GM03348 (cell line): ENCODE data around the gene ANKRA2.
"Not testable (repeated sequence)": the region's sequence is repeated elsewhere in the genome, so short reads cannot be mapped to it uniquely, and the experiment has no call there.

ENCODE experiments used
- DNase-seq: peaks from one replicate; pipeline ENCODE4 v3.0.0; 2012; ENCODE audit warnings: low spot score

ANKRA2 gene

DNA sequence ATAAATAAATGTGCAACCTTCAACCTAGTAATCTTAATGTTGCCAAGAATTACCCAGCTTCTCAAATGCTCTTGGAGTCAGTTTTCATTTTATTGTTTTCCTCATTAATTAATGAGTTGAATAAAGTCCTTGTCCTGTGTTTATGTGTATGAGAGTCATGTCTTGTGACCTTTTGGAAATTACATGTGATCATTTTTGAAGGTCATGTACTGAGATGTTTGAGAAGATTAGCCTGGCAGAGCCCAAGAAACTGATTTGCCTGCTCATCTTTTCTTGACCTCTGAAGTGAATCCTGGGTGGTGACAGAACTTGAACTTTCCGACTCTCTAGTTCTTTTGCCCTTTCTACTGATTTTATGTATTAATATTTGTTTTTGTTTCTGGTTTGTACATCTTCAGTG is 15.4 kb downstream of the ANKRA2 start:
- no peak for DNase-seq

DNA sequence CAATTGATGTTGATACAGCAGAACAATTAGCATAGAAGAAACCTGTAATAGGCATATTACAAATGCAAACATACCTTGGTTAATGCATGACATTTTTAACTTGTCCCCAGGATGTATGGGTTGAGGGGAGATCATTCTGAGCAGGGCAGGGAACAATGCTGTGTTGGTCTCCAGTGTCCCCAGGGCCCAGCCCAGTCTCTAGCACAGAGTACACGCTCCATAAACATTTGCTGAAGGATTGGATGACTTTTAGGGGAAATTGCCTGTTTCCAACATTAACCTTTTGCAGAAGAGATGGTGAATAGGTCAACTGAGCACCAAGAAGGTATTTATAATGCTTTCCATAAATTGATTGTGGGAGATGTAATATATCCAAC is 20.0 kb downstream of the ANKRA2 start:
- no peak for DNase-seq

DNA sequence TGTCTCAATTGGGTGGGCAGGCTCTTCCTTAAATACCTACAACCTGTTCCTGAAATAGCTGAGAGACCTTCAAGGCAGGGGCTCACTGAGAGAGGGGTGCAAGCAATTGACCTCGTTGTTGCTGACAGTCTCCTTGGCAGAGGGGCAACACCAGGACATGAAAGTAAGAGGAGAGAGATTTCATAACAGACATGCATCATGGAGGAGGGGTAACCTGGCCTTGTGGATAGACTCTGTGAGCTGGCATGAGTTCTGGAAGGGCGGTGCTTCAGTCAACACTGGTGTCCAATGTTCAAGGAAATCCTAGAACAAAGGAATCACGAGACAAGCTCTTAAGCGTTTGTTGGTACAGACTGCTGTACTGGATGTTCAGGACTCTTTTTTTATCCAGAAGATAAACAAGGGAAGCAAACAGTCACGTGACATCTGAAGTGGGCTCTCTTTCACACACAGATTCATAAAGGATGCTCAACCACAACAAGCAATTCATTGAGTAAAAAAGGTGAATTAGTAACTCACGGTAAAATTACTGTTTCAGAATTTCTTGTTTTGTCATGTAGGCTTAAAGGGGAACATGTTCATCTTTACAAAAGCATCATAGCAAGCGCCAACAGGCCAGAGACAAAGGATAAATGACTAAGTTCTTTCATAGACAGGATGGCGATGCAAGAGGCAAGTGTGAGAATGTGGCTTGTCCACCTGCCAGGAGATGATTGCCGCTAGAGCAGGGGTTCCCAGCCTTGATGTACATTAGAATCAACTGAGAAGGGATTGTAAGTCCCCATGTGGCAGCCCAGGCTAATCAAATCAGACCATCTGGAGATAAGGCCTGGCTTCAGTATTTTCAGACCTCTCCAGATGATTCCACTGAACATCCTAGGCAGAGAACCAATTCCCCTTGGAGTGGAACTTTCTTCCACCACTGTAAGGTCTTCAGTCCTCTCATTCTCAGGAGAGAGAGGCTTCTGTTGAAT is 20.7 kb downstream of the ANKRA2 start:
- no peak for DNase-seq

DNA sequence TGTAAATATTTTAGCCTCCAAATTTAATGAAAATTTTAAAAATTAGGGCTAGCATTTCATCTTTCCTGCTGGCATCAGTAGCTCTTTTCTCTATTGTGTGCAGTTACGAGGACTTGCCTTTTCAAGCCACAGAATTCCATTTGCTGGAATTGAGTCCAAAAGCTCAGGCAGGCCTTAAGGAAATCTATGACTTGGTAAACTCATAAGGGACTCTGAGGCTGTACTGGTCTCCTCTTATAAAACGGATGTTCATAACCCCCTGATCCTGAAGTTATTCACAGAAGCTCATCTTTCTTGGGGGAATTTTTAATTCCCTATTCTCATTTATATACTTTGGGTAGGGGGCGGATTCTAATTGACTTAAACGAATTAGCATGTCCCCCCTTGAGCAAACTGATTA is 23.4 kb downstream of the ANKRA2 start:
- DNase-seq = no peak

DNA sequence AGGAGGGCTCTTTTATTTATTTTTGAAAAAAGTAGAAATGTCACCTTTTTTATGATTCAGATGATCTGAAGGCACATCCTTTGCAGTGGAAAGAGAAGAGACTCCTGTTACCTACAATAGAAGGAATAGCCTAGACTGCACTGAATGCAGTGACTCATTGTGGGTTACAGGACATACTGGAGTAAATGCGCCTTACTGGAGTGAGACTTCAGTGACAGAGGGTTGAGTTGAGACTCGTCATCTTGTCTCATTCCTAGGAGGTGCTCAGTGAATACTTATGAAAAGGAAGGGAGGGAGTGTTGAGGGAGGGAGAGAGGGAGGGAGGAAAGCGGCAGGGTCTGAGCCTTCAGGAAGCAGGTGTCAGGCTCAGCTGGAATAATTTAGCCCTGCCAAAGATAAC is 25.2 kb downstream of the ANKRA2 start:
- DNase-seq = peak; percentile 53

DNA sequence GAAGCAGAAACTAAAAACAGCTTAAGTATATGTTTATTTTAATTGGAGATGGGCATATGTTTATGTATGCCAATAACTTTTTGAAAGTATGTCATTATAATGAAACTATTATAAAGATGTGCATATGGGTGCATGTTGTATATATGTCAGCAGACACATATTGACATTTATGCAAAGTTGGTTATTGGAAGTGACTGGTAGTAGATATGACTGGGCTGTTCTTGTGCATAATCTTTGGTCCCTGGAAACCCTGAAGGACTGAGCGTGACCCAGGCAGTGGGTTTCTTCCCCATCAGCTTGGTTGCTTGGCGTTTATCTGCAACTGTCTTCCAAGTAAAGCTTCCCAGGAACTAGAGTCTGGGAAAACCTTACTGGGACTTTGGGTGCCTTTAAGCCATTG is 25.7 kb downstream of the ANKRA2 start:
- no peak for DNase-seq

DNA sequence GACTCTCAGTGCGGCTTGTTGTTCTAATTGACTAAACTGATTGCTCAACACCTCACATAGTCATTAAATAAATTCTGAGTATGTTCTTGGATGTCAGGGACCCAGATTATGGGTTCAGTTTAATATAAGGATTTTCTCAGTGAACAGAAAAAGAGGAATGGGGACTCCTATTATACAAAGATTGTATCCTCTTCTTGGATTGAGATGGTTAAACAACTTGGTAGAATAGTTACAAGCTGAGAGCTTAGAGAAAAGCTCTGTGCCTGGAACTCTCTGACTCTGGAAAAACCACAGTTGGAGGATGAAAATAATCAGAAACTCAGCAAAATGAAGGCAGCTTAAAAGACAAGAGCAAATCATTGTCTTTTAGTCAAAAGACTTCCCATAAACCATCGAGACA is 30.5 kb downstream of the ANKRA2 start:
- DNase-seq = no peak

DNA sequence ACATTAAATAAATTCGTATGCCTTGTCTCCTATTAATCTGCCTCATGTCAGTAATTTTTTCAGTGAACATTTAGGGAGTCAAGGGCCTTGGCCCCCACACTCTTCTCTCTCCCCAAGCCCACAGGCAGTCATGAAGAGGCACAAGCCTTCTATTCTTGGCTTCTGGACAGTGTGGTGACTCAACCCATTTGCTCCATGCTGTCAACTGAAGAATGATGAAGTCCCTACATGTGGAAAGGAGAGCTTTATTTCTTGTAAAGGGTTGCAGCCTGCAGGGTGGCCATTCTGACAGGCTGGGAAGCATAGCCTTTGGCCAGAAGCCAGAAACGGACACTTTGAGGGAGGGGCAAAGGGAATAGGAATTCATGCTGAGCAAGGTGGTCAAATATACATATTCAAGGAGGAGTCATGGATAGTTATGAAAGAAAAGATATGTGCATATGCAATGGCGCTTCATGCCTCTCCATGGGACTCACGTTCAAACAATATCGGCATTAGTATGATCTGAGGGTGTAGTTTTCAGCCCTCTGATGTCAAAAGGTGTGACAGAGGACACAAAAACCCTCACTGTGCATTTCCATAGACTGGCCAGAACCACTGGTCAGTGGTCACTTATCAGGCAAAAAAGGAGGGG is 31.3 kb downstream of the ANKRA2 start:
- peak; percentile 46 for DNase-seq

DNA sequence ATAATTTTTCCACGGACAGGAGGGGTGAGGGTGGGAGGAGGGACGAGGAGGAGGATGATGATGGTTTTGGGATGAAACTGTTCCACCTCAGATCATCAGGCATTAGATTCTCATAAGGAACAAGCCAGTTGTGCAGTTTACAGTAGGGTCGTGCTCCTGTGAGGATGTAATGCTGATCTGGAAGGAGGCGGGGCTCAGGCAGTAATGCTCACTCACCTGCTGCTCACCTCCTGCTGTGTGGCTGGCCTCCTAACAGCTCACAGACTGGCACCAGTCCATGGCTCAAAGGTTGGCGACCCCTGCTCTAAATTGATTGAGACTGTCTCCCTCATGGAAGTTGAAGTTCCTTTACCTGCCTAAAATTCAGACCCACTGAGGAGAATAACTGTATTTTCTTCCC is 33.2 kb downstream of the ANKRA2 start:
- DNase-seq = no peak

DNA sequence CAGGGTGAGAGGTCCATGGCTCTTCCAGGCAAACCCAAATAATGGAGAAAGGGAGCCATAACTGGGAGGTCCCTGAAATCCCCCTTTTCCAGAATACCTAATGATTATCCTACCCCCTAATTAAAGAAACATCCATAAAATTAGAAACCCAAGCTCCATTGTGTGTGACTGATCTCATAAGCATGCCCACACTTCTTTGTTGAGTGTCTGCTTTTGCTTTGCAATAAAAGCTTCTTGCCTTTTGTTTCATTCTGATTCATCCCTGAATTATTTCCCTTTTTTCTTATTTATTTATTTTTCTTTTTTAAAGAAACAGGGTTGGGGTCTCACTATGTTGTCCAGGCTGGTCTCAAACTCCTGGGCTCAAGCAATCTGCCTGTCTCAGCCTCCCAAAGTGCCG is 34.1 kb downstream of the ANKRA2 start:
- DNase-seq = peak; percentile 52

DNA sequence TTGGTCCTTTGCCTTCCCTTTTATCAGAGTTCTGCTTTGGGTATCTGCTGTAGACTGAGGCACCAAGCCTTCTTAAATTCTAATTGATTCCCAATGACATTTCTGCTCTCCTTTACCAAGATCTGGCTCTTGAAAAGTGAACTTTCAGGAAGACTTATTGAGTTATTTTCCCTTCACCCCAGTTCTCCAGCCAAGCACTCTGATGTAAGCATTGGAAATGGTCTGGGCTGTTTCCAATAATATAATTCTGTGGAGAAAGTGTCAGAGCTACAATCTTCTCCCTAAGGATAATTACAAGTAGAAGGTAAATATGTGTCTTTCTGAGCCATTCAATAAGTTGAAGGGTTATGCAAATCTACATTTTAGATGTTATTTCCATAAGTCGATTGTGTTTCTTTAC is 36.4 kb downstream of the ANKRA2 start:
- peak; percentile 16 for DNase-seq

DNA sequence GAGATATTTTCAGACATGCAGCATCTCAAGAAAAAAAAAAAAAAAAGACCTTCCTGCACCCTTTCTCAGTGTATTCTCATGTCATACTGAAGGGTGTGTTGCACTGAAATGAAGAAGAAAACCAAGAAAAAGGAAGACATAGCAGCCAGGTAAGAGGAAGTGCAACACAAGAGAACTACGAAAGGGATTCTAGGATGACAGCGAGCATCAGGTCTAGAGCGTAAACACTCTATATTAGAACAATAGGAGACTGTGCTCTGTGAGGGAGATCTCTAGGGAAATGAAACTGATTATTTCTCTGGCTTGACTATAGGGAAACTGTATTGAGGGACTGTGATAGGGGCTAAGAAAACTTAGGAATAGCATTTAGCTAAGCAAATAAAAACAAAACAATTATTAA is 37.2 kb downstream of the ANKRA2 start:
- no peak for DNase-seq

DNA sequence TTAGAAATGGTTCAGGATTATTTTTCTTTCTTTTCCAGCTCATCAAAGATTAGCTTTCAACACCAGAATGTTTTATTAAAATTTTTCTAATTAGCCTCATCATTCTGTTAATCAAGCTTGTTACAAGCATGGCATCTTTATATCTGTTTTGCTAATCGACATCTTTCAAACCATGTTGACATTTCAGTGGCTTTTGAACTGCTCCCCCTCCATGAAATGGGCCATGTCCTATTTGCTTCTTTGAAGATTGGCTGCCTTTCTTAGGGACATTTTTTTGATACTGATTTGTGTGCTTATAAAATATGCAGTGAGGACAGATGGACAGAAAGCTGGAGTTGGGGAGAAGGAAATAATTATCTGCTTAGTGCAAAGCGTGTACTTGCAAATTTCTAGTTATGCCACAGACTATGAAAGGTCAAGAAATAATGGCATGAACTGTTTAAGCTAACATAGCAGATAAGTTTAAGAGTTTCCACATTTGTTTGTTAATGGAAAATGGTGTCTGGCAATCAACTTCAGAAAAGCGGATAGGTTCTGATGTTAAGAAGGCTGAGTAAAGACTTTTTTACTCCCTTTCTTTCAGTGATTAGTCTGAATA is 39.7 kb downstream of the ANKRA2 start:
- DNase-seq = no peak

DNA sequence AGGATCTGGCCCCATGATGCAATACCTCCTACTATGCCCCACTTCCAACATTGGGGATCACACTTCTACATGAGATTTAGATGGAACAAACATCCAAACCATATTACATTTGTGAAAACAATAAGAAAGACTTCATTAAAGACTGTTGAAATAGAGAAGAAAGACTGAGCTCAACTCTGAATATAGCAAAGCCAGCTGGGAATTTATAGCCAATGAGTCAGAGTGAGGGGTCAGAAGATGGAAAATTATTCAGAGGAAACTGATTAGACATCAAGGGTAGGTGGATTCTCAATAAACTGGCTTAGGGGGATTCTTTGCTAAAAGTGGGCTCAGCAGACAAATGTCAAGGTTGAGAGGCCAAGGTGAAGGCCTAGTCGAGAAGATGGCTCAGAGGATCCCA is 41.6 kb downstream of the ANKRA2 start:
- no peak for DNase-seq

DNA sequence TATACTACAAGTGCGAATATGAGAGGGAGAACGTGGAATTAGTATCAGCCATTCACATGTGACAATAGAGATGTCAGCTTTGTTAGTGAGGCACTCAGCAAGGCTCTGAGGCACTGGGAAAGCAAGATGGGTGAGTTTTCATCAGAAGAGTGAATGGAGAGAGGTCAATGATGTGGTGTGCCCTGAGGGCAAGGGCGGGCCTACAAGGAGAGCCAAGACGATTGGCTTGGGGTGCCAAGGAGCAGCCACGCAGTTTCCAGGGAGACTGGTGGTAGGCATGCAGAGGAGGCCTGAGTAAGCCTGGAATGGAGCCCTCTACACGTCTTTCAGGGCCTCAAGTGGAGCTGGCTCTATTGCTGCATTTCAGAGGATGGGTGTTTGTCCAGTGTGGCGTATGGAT is 42.5 kb downstream of the ANKRA2 start:
- no peak for DNase-seq

DNA sequence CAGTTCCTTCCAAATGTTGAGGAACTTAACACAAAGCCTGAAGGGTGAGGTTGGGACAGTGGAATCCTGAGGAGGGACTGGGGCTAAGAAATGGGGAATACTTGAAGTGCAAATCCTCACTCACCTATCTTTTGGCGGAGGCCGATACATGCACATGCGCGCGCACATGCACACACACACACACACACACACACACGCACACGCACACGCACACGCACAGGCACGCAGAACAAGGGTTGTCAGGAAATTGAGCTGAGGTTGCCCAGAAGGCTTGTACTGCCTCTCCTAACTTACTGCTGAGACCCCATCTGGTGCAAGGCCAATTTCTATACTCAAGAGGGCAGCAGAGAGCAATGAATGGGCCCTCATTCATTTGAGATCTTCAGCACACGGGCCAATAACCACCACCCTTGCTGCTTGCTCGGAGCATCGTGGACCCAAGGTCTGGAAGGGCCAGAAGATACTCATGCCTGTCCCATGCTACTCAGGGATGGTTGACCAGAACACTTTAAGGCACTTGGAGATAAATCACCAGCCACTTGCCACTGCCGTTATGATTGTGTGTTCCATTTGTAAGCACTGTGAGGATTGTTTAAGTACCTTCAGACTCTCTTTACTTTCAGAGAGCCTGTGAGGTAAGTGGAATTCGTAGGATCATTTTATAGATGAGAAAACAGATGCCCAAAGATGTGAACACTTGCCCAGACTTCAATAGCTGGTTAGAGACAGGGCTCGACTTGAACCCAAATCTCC is 45.7 kb downstream of the ANKRA2 start:
- DNase-seq = peak; percentile 92

DNA sequence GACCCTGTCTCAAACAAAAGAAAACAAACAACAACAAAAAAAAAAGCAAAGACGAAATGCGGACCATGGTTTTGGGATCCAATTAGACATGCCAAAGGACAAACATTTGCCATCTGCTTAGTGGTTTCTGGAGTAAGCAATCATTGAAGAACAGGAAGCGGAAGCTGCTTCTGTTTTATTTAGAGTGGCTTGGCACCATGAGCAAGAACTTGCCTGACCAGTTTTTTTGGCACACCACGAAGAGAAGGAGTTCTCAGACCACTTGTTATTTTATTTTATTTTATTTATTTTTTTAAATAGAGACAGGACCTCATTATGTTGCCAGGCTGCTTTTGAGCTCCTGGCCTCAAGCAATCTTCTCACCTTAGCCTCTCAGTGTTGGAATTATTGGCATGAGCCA is 50.2 kb downstream of the ANKRA2 start:
- no peak for DNase-seq

DNA sequence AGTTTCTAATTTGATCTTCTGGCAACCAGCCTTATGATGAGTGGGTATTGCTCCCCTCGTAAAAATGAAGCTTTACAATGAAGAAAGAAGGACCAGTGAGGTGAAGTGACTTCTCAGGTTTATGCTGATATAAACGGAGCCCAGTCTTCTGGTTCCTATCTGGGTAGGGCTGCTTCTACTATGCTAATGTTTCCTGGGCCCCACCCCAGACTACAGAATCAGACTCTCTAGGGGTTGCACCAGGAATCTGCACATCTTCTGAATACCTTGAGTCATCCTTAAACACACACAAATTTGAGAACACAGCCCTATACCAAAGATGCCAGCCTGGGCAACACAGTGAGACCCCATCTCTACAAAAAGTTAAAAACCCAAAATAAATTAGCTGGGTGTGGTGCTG is 51.0 kb downstream of the ANKRA2 start:
- DNase-seq = no peak

DNA sequence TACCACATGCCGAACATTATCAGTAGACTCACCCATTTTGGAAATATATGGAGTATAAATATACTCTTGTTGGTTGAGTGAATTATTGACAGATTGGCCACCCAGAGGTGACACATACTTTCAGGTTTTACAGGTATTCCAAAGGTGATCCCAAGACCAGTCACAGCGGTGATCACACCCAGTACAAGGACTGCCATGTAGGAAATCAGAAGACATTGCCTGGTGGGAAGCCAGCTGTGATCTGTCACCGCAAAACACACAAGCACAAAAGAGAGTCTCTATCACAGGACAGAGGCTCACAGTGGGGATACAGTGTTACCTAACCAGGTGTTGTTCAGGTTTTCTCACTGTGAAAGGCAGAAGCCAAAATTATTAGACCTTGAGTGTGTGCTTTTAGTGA is 51.4 kb downstream of the ANKRA2 start:
- DNase-seq = no peak

DNA sequence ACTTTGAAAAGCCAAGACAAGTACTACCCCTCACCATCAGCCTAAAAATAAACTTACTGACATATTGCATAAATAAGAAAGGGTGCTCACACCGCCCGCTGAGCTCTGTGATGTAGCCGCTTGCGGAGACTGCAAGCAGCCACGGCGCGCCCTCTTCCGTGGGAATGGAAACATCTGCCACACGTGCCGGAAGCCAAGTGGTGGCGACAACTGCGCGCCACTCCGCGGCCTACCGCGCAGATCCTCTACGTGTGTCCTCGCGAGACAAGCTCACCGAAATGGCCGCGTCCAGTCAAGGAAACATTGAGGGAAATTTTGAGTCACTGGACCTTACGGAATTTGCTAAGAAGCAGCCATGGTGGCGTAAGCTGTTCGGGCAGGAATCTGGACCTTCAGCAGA is 56.9 kb downstream of the ANKRA2 start:
- not testable (repeated sequence) for DNase-seq

DNA sequence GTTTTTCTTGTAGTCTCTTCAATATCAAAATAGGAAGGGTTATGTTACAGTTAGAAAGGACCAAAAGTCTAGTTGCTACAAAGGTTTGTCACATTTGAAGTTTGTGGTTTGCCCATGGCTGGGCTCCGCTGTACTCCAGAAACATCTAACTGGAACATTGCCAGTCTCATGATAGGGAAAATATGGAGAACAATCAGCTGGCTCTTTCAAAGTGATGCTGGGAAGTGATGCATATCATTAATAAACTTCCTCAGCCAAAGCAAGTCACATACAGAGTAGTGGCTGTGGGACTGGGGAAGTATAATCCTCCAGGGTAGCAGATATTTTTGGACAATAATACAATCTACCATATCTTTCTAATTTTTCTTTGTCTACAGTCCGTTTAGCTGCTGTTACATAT is 58.4 kb downstream of the ANKRA2 start:
- DNase-seq = no peak

DNA sequence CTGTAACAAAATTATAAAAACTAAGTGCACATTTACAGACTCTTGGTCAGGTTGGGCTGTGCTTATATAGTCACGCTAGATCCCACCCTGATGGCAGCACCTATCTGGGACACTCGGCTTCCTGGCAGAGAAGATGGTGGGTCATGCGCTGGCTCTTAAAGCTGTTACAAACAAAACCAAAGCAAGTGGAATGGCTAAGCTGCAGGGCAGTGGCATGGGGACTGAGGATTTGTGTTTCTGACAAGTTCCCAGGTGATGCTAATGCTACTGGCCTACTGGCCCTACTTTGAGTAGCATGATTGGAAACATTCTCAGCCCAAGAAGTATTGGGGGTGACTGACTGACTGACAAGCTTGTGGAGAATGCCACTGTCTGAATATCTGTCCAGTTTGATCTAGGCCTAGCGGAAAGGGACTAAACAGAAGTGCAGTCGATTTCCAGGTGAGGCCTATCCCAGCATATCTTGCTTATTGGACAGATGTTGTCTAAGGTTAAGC is 58.9 kb downstream of the ANKRA2 start:
- no peak for DNase-seq
